ENCODE data around the gene KSR1.

DNA sequence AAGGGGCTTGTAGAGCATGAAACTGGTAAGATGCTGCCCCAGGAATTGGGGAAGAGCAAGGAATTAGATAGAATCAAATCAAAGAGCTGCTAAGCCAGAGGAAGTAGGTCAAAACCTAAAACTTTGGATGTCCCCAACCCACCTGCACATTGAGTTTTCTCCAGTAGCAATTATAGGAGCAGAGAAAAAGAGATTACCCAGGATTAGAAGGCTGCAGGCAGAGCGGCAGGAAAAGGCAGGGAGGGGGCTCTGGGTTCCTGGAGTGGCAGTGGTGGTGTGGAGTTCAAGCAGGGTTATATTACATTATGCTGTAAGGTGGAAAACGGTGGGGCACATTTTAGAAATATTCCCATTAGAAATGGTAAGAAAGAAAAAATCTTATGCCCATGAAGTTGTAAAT, 68.3 kb downstream of the KSR1 start:
- TF ChIP-seq, protein P1, sequence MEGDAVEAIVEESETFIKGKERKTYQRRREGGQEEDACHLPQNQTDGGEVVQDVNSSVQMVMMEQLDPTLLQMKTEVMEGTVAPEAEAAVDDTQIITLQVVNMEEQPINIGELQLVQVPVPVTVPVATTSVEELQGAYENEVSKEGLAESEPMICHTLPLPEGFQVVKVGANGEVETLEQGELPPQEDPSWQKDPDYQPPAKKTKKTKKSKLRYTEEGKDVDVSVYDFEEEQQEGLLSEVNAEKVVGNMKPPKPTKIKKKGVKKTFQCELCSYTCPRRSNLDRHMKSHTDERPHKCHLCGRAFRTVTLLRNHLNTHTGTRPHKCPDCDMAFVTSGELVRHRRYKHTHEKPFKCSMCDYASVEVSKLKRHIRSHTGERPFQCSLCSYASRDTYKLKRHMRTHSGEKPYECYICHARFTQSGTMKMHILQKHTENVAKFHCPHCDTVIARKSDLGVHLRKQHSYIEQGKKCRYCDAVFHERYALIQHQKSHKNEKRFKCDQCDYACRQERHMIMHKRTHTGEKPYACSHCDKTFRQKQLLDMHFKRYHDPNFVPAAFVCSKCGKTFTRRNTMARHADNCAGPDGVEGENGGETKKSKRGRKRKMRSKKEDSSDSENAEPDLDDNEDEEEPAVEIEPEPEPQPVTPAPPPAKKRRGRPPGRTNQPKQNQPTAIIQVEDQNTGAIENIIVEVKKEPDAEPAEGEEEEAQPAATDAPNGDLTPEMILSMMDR (IDR thresholded peaks at IDR 0.05): no peak
- TF ChIP-seq POLR2A (IDR thresholded peaks at IDR 0.05): no peak
